Measurements from ENCODE around the gene XYLT1.

DNA sequence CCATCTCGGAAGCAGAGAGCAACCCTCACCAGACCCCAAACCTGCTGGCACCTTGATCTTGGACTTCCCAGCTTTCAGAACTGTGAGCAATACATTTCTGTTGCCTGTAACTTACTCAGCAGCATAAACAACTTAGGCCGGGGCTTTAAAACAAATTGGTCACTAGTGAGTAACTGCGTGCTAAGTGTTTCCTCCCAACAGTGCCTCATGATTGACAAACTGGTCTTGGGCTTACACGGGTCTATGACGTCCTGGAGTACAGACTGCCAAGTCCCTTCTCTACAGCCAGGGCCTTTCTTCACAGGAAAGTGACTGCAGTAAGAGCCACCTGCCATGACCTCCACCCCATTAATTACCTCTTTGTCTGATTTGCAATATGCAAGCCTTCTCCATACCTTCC lies 136.7 kb downstream of the XYLT1 start:
- TF ChIP-seq FOXK2 (IDR thresholded peaks at IDR 0.05) (no peak), ZNF384 (IDR thresholded peaks at IDR 0.05) (no peak), NFRKB (IDR thresholded peaks at IDR 0.05) (no peak), FOXA1 (IDR thresholded peaks at IDR 0.05) (no peak), ARNT (IDR thresholded peaks at IDR 0.05) (no peak), FOXM1 (IDR thresholded peaks at IDR 0.05; ENCODE audit: borderline replicate concordance) (no peak), HDGF (IDR thresholded peaks at IDR 0.05; ENCODE audit: borderline replicate concordance) (no peak), SP1 (IDR thresholded peaks at IDR 0.05) (no peak), L3MBTL2 (conservative IDR thresholded peaks at IDR 0.05) (no peak), ELF4 (IDR thresholded peaks at IDR 0.05) (no peak)
